DND-41 (cell line): ENCODE data around the gene MAST2.

Source experiments
- ATAC-seq: fragments of 200-7000 bp; cut with Tn5 transposase; 3 replicates; pipeline ENCODE4 v1.9.1; 2021; ENCODE audit warnings: low read depth; ENCODE audit not compliant: insufficient read depth
- DNase-seq: peaks from one replicate; pipeline ENCODE4 v3.0.0-alpha.2; 2020
- H2AFZ ChIP-seq: 2 replicates; pipeline ENCODE4 v1.6.0; 2012; ENCODE audit warnings: low read depth, low read length
- H3K27ac ChIP-seq: 2 replicates; pipeline ENCODE4 v1.5.1; 2012; ENCODE audit warnings: low read length, inconsistent platforms
- H3K27me3 ChIP-seq: fragments of 200-600 bp; sonication (generic); 2 replicates; pipeline ENCODE4 v1.6.0; 2012; ENCODE audit warnings: low read length, mild to moderate bottlenecking, inconsistent platforms; ENCODE audit not compliant: insufficient read depth, poor library complexity
- H3K36me3 ChIP-seq: 2 replicates; pipeline ENCODE4 v1.5.1; 2012; ENCODE audit warnings: low read length, inconsistent platforms; ENCODE audit not compliant: insufficient read depth
- H3K4me1 ChIP-seq: 2 replicates; pipeline ENCODE4 v1.5.1; 2012; ENCODE audit warnings: mild to moderate bottlenecking, low read length; ENCODE audit not compliant: insufficient read depth
- H3K4me2 ChIP-seq: 2 replicates; pipeline ENCODE4 v1.6.0; 2012; ENCODE audit warnings: mild to moderate bottlenecking, moderate library complexity, low read length, inconsistent platforms; ENCODE audit not compliant: insufficient read depth
- H3K4me3 ChIP-seq, 2 experiments: fragments of 200-600 bp in 1 of 2; shearing (Covaris generic) in 1 of 2; 2 replicates each; pipeline ENCODE4 v1.5.1; 2012 to 2016; ENCODE audit warnings: inconsistent platforms in 2 of 2, low read length in 2 of 2, mild to moderate bottlenecking in 2 of 2, low read depth in 1 of 2, moderate library complexity in 1 of 2
- H3K79me2 ChIP-seq: 2 replicates; pipeline ENCODE4 v1.6.0; 2012; ENCODE audit warnings: low read length, inconsistent platforms; ENCODE audit not compliant: insufficient read depth
- H3K9ac ChIP-seq: 2 replicates; pipeline ENCODE4 v1.6.0; 2012; ENCODE audit warnings: low read depth, mild to moderate bottlenecking, inconsistent platforms, low read length, moderate library complexity
- H3K9me3 ChIP-seq: 2 replicates; pipeline ENCODE4 v1.5.1; 2012; ENCODE audit warnings: low read length, moderate library complexity, mild to moderate bottlenecking, inconsistent platforms; ENCODE audit not compliant: insufficient read depth, severe bottlenecking
- H4K20me1 ChIP-seq: 2 replicates; pipeline ENCODE4 v1.6.0; 2012; ENCODE audit warnings: low read length; ENCODE audit not compliant: insufficient read depth
- EZH2 ChIP-seq: IDR thresholded peaks from 3 replicates; pipeline ENCODE4 v1.6.1; 2012; ENCODE audit warnings: borderline replicate concordance, low read depth, mild to moderate bottlenecking, moderate library complexity, low read length, inconsistent platforms; ENCODE audit not compliant: severe bottlenecking
- TF ChIP-seq, protein P1 (sequence below): IDR thresholded peaks from 2 replicates; pipeline ENCODE4 v1.5.1; 2012; ENCODE audit warnings: borderline replicate concordance, low read length, moderate library complexity, mild to moderate bottlenecking; ENCODE audit not compliant: poor library complexity, severe bottlenecking; ENCODE audit errors: extremely low read depth

The MAST2 gene

DNA sequence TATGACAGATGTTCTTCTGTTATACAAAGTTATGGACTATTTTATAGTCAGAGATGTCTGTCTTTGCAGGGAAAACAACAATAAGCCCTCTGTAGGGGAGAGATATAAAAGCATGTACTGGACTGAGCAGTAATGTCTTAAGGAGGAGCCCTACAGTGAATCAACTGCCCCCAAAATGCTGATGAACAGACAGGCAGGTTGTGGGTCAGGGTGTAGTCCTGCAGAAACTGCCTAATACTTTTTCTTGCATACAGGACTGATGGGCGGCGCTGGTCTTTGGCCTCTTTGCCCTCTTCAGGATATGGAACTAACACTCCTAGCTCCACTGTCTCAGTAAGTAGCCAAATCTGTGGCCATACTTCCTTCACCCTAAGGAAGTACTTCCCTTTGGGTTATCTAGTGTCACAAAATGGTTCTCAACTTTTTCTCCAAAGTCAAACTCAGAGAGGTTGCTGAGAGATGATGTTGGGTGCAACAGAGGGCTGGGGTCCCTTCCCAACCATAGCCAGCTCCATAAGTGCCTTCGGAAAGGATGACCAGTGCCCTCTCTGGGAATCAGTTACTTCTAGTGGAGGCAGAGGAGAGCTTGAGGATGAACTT lies 199.2 kb downstream of the MAST2 start:
- TF ChIP-seq, protein P1, sequence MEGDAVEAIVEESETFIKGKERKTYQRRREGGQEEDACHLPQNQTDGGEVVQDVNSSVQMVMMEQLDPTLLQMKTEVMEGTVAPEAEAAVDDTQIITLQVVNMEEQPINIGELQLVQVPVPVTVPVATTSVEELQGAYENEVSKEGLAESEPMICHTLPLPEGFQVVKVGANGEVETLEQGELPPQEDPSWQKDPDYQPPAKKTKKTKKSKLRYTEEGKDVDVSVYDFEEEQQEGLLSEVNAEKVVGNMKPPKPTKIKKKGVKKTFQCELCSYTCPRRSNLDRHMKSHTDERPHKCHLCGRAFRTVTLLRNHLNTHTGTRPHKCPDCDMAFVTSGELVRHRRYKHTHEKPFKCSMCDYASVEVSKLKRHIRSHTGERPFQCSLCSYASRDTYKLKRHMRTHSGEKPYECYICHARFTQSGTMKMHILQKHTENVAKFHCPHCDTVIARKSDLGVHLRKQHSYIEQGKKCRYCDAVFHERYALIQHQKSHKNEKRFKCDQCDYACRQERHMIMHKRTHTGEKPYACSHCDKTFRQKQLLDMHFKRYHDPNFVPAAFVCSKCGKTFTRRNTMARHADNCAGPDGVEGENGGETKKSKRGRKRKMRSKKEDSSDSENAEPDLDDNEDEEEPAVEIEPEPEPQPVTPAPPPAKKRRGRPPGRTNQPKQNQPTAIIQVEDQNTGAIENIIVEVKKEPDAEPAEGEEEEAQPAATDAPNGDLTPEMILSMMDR = no peak
- TF ChIP-seq EZH2 = no peak
- no peaks in the 10 kb centered on the region for H3K27me3 ChIP-seq

DNA sequence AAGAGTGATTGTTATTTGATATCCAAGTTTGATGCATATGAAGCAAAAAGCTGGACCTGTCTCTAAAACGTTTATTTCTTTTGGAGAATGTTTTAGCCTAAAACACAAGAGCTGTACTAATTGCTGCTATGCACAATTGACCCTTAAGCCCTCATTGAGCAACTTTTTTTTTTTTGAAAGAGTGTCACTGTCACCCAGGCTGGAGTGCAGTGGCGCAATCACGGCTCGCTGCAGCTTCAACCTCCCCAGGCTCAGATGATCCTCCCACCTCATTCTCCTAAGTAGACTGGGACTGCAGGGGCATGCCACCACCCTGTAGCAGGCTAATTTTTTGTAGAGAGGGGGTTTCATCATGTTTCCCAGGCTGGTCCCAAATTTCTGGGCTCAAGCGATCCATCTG lies 199.9 kb downstream of the MAST2 start:
- no peak for TF ChIP-seq EZH2
- TF ChIP-seq, protein P1 = no peak
- peaks cover 61% of the 10 kb centered on the region for H3K36me3 ChIP-seq
- no peaks in the 10 kb centered on the region for H3K27me3 ChIP-seq

More for the DNA sequence above, 199.2 kb downstream of the MAST2 start:
- no peaks in the 10 kb centered on the region for H3K79me2 ChIP-seq
- H3K27ac ChIP-seq = no peak overlapping the region; the same call in 1 of the 2 replicates
- H4K20me1 ChIP-seq = no peaks in the 10 kb centered on the region
- H3K9me3 ChIP-seq = no peaks in the 10 kb centered on the region
- no peak overlapping the region for H3K9ac ChIP-seq
- H3K4me1 ChIP-seq = no peaks in the 10 kb centered on the region
- no peak for ATAC-seq
- no peak overlapping the region for H3K4me3 ChIP-seq
- H2AFZ ChIP-seq = no peak overlapping the region
- DNase-seq = no peak
- no peak overlapping the region for H3K4me2 ChIP-seq
- peaks cover 56% of the 10 kb centered on the region for H3K36me3 ChIP-seq

DNA sequence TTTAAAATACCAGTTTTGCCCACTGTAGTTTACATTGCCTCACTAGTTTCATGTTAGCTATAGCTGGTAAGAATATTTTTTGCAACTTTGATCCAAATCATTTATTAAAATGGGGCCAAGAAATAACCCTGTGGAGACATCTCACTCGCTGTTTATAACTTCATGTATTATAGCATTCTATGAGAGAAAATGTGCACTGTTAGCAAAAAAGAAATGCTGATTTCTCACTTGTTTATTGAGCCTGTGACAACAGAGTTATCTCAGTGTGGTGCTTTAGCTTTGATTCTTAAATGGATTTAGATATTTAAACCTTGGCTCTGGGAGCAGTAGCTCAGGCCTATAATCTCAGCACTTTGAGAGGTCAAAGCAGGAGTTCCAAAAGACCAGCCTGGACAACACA lies 201.1 kb downstream of the MAST2 start:
- no peak overlapping the region for H2AFZ ChIP-seq
- H3K4me3 ChIP-seq = no peak overlapping the region
- no peak overlapping the region for H3K27ac ChIP-seq
- no peak overlapping the region for H3K9ac ChIP-seq
- H3K4me1 ChIP-seq = no peaks in the 10 kb centered on the region
- ATAC-seq = no peak
- no peak for TF ChIP-seq EZH2
- TF ChIP-seq, protein P1 = no peak
- H4K20me1 ChIP-seq = no peaks in the 10 kb centered on the region
- no peaks in the 10 kb centered on the region for H3K79me2 ChIP-seq
- peaks cover 67% of the 10 kb centered on the region for H3K36me3 ChIP-seq
- no peak overlapping the region for H3K4me2 ChIP-seq
- H3K27me3 ChIP-seq = no peaks in the 10 kb centered on the region
- no peaks in the 10 kb centered on the region for H3K9me3 ChIP-seq
- no peak for DNase-seq

More for the DNA sequence above, 199.9 kb downstream of the MAST2 start:
- no peak for ATAC-seq
- Histone ChIP-seq H3K27ac (no peak overlapping the region), H3K9me3 (no peaks in the 10 kb centered on the region), H3K4me1 (no peaks in the 10 kb centered on the region), H3K4me3 (no peak overlapping the region), H3K4me2 (no peak overlapping the region), H4K20me1 (no peaks in the 10 kb centered on the region), H2AFZ (no peak overlapping the region), H3K9ac (no peak overlapping the region), H3K79me2 (no peaks in the 10 kb centered on the region)
- DNase-seq = no peak
